Measurements from ENCODE around the gene IBA57. TPM values are rescaled to one million over a fixed set of nuclear protein-coding genes. Genes with fewer than 3 reads are reported as not detected.

IBA57 gene
- polyA plus RNA-seq, 1 donor (not counting 4 experiments of a cell fraction or from before 2014, with no cell fraction given), result 1.5 TPM

DNA sequence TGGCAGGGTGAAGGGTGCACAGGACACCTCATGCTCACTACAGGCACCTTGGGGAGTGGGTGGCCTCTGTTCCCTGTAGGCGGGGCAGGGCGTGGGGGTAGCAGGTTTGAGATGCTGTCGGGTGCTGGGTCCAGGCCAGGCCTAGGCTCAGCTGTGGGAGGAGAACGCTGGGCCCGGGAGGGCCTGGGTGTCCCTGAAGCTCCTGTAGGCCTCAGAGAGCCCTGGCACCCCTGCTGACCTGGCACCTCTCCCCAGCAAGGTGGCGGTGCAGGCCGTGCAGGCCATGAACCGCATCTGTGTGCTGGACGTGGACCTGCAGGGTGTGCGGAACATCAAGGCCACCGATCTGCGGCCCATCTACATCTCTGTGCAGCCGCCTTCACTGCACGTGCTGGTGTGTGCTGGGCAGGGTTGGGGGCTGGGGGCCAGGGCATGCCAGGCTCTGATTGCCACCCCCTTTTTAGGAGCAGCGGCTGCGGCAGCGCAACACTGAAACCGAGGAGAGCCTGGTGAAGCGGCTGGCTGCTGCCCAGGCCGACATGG, 18.4 kb upstream of the IBA57 start:
- no peak for FAIRE-seq
- Histone ChIP-seq H3K9me3 (ENCODE audit: control insufficient read depth, low read depth, low read length) (no peaks in the 10 kb centered on the region), H3K9me1 (ENCODE audit: control insufficient read depth, extremely low read depth, insufficient read depth, low read length) (peaks cover 2% of the 10 kb centered on the region), H3K27me3 (ENCODE audit: control insufficient read depth, extremely low read depth, insufficient read depth, low read length) (no peaks in the 10 kb centered on the region), H2AFZ (ENCODE audit: control insufficient read depth, low read length) (no peak overlapping the region), H3K4me1 (ENCODE audit: control insufficient read depth, extremely low read depth, insufficient read depth, low read length) (peaks cover 62% of the 10 kb centered on the region), H3K4me2 (ENCODE audit: control insufficient read depth, extremely low read depth, insufficient read depth, low read depth, low read length) (no peak overlapping the region), H4K20me1 (ENCODE audit: control insufficient read depth, extremely low read depth, insufficient read depth, low read length) (peaks cover 23% of the 10 kb centered on the region), H3K79me2 (ENCODE audit: control insufficient read depth, insufficient read depth, low read length) (peaks cover 59% of the 10 kb centered on the region), H3K27ac (ENCODE audit: control insufficient read depth, insufficient read depth, low read length) (no peak overlapping the region), H3K4me3 (ENCODE audit: control insufficient read depth in 2 of 3, extremely low read depth in 1 of 3, insufficient read depth in 2 of 3, low read depth in 1 of 3, low read length in 3 of 3) (no peak overlapping the region), H3K36me3 (ENCODE audit: control insufficient read depth in 2 of 2, extremely low read depth in 1 of 2, insufficient read depth in 2 of 2, low read length in 2 of 2) (peaks cover 32 to 49% of the 10 kb centered on the region in 2 experiments), H3K9ac (ENCODE audit: control insufficient read depth, extremely low read depth, insufficient read depth, low read length) (no peak overlapping the region)
- no peak for DNase-seq (ENCODE audit: low read depth, low spot score)
- TF ChIP-seq EZH2 (IDR thresholded peaks at IDR 0.05; ENCODE audit: low read length), result no peak
- TF ChIP-seq, protein P1, sequence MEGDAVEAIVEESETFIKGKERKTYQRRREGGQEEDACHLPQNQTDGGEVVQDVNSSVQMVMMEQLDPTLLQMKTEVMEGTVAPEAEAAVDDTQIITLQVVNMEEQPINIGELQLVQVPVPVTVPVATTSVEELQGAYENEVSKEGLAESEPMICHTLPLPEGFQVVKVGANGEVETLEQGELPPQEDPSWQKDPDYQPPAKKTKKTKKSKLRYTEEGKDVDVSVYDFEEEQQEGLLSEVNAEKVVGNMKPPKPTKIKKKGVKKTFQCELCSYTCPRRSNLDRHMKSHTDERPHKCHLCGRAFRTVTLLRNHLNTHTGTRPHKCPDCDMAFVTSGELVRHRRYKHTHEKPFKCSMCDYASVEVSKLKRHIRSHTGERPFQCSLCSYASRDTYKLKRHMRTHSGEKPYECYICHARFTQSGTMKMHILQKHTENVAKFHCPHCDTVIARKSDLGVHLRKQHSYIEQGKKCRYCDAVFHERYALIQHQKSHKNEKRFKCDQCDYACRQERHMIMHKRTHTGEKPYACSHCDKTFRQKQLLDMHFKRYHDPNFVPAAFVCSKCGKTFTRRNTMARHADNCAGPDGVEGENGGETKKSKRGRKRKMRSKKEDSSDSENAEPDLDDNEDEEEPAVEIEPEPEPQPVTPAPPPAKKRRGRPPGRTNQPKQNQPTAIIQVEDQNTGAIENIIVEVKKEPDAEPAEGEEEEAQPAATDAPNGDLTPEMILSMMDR (optimal IDR thresholded peaks at IDR 0.05 in 1 of 3, IDR thresholded peaks at IDR 0.05 in 1 of 3, conservative IDR thresholded peaks at IDR 0.05 in 1 of 3; ENCODE audit: extremely low read depth in 1 of 3, insufficient read depth in 2 of 3, low read length in 3 of 3), result no peak
- dilution Hi-C loops (cut with MboI; ENCODE audit: extremely low pct_ligation_motif_present, low sequenced_read_pairs), result no loop called here

DNA sequence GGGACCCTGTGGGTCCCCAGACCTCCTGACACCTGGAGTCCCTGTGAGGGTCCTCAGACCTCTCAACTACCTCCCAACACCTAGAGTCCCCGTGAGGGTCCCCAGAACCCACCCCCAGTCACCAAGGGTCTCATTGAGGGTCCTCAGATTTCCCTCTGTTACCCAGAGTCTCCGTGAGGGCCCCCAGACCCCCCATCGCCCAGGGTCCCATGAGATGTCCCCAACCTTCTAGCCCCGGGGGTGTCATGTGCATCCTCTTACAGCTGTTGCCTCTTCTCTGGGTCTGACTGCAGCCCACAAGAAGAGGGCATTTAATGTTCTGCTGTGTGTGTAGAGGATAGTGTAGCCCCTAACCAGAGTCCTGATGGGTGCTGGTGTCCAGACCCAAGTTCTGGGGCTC, 17.8 kb upstream of the IBA57 start:
- no peak overlapping the region for H3K4me2 ChIP-seq (ENCODE audit: control insufficient read depth, extremely low read depth, insufficient read depth, low read depth, low read length)
- peaks cover 57% of the 10 kb centered on the region for H3K4me1 ChIP-seq (ENCODE audit: control insufficient read depth, extremely low read depth, insufficient read depth, low read length)
- peaks cover 30 to 49% of the 10 kb centered on the region in 2 experiments for H3K36me3 ChIP-seq (ENCODE audit: control insufficient read depth in 2 of 2, extremely low read depth in 1 of 2, insufficient read depth in 2 of 2, low read length in 2 of 2)
- no peaks in the 10 kb centered on the region for H3K9me3 ChIP-seq (ENCODE audit: control insufficient read depth, low read depth, low read length)
- H3K9ac ChIP-seq (ENCODE audit: control insufficient read depth, extremely low read depth, insufficient read depth, low read length), result no peak overlapping the region
- peaks cover 53% of the 10 kb centered on the region for H3K79me2 ChIP-seq (ENCODE audit: control insufficient read depth, insufficient read depth, low read length)
- H3K9me1 ChIP-seq (ENCODE audit: control insufficient read depth, extremely low read depth, insufficient read depth, low read length), result peaks cover 2% of the 10 kb centered on the region
- TF ChIP-seq, protein P1 (optimal IDR thresholded peaks at IDR 0.05 in 1 of 3, IDR thresholded peaks at IDR 0.05 in 1 of 3, conservative IDR thresholded peaks at IDR 0.05 in 1 of 3; ENCODE audit: extremely low read depth in 1 of 3, insufficient read depth in 2 of 3, low read length in 3 of 3), result no peak
- TF ChIP-seq EZH2 (IDR thresholded peaks at IDR 0.05; ENCODE audit: low read length), result no peak
- FAIRE-seq (no peak), DNase-seq (ENCODE audit: low read depth, low spot score) (no peak)
- no peak overlapping the region for H2AFZ ChIP-seq (ENCODE audit: control insufficient read depth, low read length)
- no peaks in the 10 kb centered on the region for H3K27me3 ChIP-seq (ENCODE audit: control insufficient read depth, extremely low read depth, insufficient read depth, low read length)
- no peak overlapping the region for H3K4me3 ChIP-seq (ENCODE audit: control insufficient read depth in 2 of 3, extremely low read depth in 1 of 3, insufficient read depth in 2 of 3, low read depth in 1 of 3, low read length in 3 of 3)
- no peak overlapping the region for H3K27ac ChIP-seq (ENCODE audit: control insufficient read depth, insufficient read depth, low read length)
- dilution Hi-C loops (cut with MboI; ENCODE audit: extremely low pct_ligation_motif_present, low sequenced_read_pairs), result no loop called here
- H4K20me1 ChIP-seq (ENCODE audit: control insufficient read depth, extremely low read depth, insufficient read depth, low read length), result peaks cover 23% of the 10 kb centered on the region

Measured in keratinocyte (primary cell).